HL-60 (cell line): ENCODE measurements around the gene MPPED1.
A peak's percentile ranks its signal among the peaks of the same experiment; 100 is the strongest.

Experiments used
- DNase-seq, 2 experiments: peaks; one replicate each; pipeline ENCODE4 v3.0.0-alpha.2; 2010 to 2020; ENCODE audit warnings: low read depth in 1 of 2, low spot score in 1 of 2
- H3K27ac ChIP-seq: fragments of 250-450 bp; sonication (Bioruptor Pico); replicated peaks from 2 replicates; pipeline ENCODE4 v1.5.1; 2020; ENCODE audit warnings: mild to moderate bottlenecking, moderate library complexity
- H3K27me3 ChIP-seq: fragments of 250-450 bp; sonication (Bioruptor Pico); 2 replicates; pipeline ENCODE4 v1.5.1; 2021; ENCODE audit warnings: mild to moderate bottlenecking, moderate library complexity; ENCODE audit not compliant: insufficient read depth, poor library complexity, severe bottlenecking
- H3K4me3 ChIP-seq: replicated peaks from 2 replicates; pipeline ENCODE4 v1.5.1; 2011; ENCODE audit warnings: mild to moderate bottlenecking, control low read depth, low read length; ENCODE audit not compliant: insufficient read depth
- CTCF ChIP-seq: IDR thresholded peaks from one replicate; pipeline ENCODE4 v1.5.1; 2011; ENCODE audit warnings: low read length, control low read depth, inconsistent platforms; ENCODE audit not compliant: insufficient read depth
- GABPA ChIP-seq: IDR thresholded peaks from 2 replicates; pipeline ENCODE4 v1.6.1; 2012; ENCODE audit warnings: low read depth
- POLR2AphosphoS5 ChIP-seq: IDR thresholded peaks from 2 replicates; pipeline ENCODE4 v1.6.1; 2012; ENCODE audit warnings: low read depth
- REST ChIP-seq: IDR thresholded peaks from 2 replicates; pipeline ENCODE4 v1.6.1; 2012; ENCODE audit warnings: low read depth; ENCODE audit not compliant: insufficient replicate concordance
- SPI1 ChIP-seq: IDR thresholded peaks from 2 replicates; pipeline ENCODE4 v1.6.1; 2012; ENCODE audit warnings: low read depth, mild to moderate bottlenecking, borderline replicate concordance

MPPED1 gene

GRCh38 chr22:43446916-43447315 is 35.1 kb downstream of the MPPED1 start:
- H3K27ac ChIP-seq, result no peak overlapping the region
- no peak for DNase-seq
- H3K4me3 ChIP-seq, result no peak overlapping the region
- H3K27me3 ChIP-seq, result no peaks in the 10 kb centered on the region
- TF ChIP-seq POLR2AphosphoS5 (no peak), GABPA (no peak), SPI1 (no peak), CTCF (no peak), REST (no peak)

GRCh38 chr22:43447380-43447779 is 35.6 kb downstream of the MPPED1 start:
- no peak for DNase-seq
- H3K4me3 ChIP-seq, result no peak overlapping the region
- TF ChIP-seq GABPA (no peak), CTCF (no peak), REST (no peak), SPI1 (no peak), POLR2AphosphoS5 (no peak)
- no peak overlapping the region for H3K27ac ChIP-seq
- H3K27me3 ChIP-seq, result no peaks in the 10 kb centered on the region

GRCh38 chr22:43448048-43448447 is 36.2 kb downstream of the MPPED1 start:
- no peak for DNase-seq
- Histone ChIP-seq H3K27me3 (no peaks in the 10 kb centered on the region), H3K4me3 (no peak overlapping the region), H3K27ac (no peak overlapping the region)
- TF ChIP-seq CTCF (no peak), REST (peak; percentile 22), GABPA (no peak), POLR2AphosphoS5 (no peak), SPI1 (no peak)
